ENCODE results near the gene GBA2. TPM values are rescaled to one million over a fixed set of nuclear protein-coding genes. Genes with fewer than 3 reads are reported as not detected.

GBA2 gene
- total and polyA plus RNA-seq, 2 experiments from 2014 or later = 32.1 to 80.1 TPM

DNA sequence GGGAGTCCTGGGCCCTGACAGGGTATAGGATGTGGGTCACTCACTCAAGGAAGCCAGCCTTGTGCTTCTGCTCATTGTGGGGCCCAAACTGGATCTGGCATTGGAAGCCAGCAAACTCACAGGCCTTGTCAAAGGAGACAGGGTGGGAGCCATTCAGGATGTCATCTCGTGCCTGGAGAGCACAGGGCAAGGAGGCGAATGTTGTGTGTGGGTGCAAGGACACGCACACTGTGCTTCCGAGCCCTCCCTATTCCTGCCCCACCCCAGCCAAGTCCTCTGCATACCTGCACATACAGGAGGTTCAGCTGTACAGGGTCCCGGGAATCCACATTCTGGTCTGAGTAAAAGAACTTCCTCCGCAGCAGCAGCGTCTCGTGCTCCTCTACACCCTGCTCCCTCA is 25.1 kb downstream of the GBA2 start:
- H3K4me3 ChIP-seq = no peak overlapping the region
- Mint-ChIP-seq H3K9me3 (no peaks in the 10 kb centered on the region; the same call in 2 of the 3 replicates), H3K27ac (no peak overlapping the region), H3K4me3 (no peak overlapping the region), H3K27me3 (ENCODE audit: insufficient read depth, low read depth, poor library complexity) (no peaks in the 10 kb centered on the region), H3K4me1 (no peaks in the 10 kb centered on the region; the same call in 1 of the 3 replicates), H3K36me3 (ENCODE audit: low read depth) (peaks cover 63% of the 10 kb centered on the region)
- ATAC-seq = no peak
- TF ChIP-seq EZH2 (IDR thresholded peaks at IDR 0.05; ENCODE audit: low read depth, unreplicated experiment) (no peak), ZNF114 (CRISPR knock-in tag; IDR thresholded peaks at IDR 0.05) (no peak), STAT1 (IDR thresholded peaks at IDR 0.05; ENCODE audit: unreplicated experiment) (no peak), NANOG (IDR thresholded peaks at IDR 0.05; ENCODE audit: borderline replicate concordance) (no peak), JUNB (IDR thresholded peaks at IDR 0.05; ENCODE audit: unreplicated experiment) (no peak), POLR2AphosphoS5 (IDR thresholded peaks at IDR 0.05; ENCODE audit: low read depth) (no peak), CREB1 (CRISPR knock-in tag; IDR thresholded peaks at IDR 0.05; ENCODE audit: low read depth) (no peak), ZNF331 (CRISPR knock-in tag; IDR thresholded peaks at IDR 0.05; ENCODE audit: low read depth) (no peak), EZH2phosphoT487 (IDR thresholded peaks at IDR 0.05; ENCODE audit: unreplicated experiment) (no peak)
- TF ChIP-seq, protein P1, sequence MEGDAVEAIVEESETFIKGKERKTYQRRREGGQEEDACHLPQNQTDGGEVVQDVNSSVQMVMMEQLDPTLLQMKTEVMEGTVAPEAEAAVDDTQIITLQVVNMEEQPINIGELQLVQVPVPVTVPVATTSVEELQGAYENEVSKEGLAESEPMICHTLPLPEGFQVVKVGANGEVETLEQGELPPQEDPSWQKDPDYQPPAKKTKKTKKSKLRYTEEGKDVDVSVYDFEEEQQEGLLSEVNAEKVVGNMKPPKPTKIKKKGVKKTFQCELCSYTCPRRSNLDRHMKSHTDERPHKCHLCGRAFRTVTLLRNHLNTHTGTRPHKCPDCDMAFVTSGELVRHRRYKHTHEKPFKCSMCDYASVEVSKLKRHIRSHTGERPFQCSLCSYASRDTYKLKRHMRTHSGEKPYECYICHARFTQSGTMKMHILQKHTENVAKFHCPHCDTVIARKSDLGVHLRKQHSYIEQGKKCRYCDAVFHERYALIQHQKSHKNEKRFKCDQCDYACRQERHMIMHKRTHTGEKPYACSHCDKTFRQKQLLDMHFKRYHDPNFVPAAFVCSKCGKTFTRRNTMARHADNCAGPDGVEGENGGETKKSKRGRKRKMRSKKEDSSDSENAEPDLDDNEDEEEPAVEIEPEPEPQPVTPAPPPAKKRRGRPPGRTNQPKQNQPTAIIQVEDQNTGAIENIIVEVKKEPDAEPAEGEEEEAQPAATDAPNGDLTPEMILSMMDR (conservative IDR thresholded peaks at IDR 0.05; ENCODE audit: low read depth in 2 of 2) = no peak
- TF ChIP-seq, protein P2, sequence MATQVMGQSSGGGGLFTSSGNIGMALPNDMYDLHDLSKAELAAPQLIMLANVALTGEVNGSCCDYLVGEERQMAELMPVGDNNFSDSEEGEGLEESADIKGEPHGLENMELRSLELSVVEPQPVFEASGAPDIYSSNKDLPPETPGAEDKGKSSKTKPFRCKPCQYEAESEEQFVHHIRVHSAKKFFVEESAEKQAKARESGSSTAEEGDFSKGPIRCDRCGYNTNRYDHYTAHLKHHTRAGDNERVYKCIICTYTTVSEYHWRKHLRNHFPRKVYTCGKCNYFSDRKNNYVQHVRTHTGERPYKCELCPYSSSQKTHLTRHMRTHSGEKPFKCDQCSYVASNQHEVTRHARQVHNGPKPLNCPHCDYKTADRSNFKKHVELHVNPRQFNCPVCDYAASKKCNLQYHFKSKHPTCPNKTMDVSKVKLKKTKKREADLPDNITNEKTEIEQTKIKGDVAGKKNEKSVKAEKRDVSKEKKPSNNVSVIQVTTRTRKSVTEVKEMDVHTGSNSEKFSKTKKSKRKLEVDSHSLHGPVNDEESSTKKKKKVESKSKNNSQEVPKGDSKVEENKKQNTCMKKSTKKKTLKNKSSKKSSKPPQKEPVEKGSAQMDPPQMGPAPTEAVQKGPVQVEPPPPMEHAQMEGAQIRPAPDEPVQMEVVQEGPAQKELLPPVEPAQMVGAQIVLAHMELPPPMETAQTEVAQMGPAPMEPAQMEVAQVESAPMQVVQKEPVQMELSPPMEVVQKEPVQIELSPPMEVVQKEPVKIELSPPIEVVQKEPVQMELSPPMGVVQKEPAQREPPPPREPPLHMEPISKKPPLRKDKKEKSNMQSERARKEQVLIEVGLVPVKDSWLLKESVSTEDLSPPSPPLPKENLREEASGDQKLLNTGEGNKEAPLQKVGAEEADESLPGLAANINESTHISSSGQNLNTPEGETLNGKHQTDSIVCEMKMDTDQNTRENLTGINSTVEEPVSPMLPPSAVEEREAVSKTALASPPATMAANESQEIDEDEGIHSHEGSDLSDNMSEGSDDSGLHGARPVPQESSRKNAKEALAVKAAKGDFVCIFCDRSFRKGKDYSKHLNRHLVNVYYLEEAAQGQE (IDR thresholded peaks at IDR 0.05; ENCODE audit: unreplicated experiment) = no peak
- TF ChIP-seq, protein P3, sequence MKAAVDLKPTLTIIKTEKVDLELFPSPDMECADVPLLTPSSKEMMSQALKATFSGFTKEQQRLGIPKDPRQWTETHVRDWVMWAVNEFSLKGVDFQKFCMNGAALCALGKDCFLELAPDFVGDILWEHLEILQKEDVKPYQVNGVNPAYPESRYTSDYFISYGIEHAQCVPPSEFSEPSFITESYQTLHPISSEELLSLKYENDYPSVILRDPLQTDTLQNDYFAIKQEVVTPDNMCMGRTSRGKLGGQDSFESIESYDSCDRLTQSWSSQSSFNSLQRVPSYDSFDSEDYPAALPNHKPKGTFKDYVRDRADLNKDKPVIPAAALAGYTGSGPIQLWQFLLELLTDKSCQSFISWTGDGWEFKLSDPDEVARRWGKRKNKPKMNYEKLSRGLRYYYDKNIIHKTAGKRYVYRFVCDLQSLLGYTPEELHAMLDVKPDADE (IDR thresholded peaks at IDR 0.05) = no peak
- TF ChIP-seq, protein P4, sequence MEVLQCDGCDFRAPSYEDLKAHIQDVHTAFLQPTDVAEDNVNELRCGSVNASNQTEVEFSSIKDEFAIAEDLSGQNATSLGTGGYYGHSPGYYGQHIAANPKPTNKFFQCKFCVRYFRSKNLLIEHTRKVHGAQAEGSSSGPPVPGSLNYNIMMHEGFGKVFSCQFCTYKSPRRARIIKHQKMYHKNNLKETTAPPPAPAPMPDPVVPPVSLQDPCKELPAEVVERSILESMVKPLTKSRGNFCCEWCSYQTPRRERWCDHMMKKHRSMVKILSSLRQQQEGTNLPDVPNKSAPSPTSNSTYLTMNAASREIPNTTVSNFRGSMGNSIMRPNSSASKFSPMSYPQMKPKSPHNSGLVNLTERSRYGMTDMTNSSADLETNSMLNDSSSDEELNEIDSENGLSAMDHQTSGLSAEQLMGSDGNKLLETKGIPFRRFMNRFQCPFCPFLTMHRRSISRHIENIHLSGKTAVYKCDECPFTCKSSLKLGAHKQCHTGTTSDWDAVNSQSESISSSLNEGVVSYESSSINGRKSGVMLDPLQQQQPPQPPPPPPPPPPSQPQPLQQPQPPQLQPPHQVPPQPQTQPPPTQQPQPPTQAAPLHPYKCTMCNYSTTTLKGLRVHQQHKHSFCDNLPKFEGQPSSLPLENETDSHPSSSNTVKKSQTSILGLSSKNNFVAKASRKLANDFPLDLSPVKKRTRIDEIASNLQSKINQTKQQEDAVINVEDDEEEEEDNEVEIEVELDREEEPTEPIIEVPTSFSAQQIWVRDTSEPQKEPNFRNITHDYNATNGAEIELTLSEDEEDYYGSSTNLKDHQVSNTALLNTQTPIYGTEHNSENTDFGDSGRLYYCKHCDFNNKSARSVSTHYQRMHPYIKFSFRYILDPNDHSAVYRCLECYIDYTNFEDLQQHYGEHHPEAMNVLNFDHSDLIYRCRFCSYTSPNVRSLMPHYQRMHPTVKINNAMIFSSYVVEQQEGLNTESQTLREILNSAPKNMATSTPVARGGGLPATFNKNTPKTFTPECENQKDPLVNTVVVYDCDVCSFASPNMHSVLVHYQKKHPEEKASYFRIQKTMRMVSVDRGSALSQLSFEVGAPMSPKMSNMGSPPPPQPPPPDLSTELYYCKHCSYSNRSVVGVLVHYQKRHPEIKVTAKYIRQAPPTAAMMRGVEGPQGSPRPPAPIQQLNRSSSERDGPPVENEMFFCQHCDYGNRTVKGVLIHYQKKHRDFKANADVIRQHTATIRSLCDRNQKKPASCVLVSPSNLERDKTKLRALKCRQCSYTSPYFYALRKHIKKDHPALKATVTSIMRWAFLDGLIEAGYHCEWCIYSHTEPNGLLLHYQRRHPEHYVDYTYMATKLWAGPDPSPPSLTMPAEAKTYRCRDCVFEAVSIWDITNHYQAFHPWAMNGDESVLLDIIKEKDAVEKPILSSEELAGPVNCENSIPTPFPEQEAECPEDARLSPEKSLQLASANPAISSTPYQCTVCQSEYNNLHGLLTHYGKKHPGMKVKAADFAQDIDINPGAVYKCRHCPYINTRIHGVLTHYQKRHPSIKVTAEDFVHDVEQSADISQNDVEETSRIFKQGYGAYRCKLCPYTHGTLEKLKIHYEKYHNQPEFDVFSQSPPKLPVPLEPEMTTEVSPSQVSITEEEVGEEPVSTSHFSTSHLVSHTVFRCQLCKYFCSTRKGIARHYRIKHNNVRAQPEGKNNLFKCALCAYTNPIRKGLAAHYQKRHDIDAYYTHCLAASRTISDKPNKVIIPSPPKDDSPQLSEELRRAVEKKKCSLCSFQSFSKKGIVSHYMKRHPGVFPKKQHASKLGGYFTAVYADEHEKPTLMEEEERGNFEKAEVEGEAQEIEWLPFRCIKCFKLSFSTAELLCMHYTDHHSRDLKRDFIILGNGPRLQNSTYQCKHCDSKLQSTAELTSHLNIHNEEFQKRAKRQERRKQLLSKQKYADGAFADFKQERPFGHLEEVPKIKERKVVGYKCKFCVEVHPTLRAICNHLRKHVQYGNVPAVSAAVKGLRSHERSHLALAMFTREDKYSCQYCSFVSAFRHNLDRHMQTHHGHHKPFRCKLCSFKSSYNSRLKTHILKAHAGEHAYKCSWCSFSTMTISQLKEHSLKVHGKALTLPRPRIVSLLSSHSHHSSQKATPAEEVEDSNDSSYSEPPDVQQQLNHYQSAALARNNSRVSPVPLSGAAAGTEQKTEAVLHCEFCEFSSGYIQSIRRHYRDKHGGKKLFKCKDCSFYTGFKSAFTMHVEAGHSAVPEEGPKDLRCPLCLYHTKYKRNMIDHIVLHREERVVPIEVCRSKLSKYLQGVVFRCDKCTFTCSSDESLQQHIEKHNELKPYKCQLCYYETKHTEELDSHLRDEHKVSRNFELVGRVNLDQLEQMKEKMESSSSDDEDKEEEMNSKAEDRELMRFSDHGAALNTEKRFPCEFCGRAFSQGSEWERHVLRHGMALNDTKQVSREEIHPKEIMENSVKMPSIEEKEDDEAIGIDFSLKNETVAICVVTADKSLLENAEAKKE (CRISPR knock-in tag; IDR thresholded peaks at IDR 0.05) = no peak
- H3K4me2 ChIP-seq = no peak overlapping the region
- H3K27ac ChIP-seq (ENCODE audit: low read depth) = no peak overlapping the region
- no peaks in the 10 kb centered on the region for H3K27me3 ChIP-seq (ENCODE audit: insufficient read depth)
- H3K36me3 ChIP-seq (ENCODE audit: insufficient read depth) = peaks cover 31% of the 10 kb centered on the region
- H2AFZ ChIP-seq = no peak overlapping the region
- peaks cover 21% of the 10 kb centered on the region for H3K4me1 ChIP-seq (ENCODE audit: insufficient read depth)
- peaks cover under 1% of the 10 kb centered on the region; the same call in 1 of the 2 replicates for H4K20me1 ChIP-seq (replicated peaks; ENCODE audit: insufficient read depth)
- no peaks in the 10 kb centered on the region for H3K9me2 ChIP-seq (ENCODE audit: insufficient read depth)
- DNase-seq (ENCODE audit: low spot score) = no peak
- H3F3A ChIP-seq (replicated peaks; ENCODE audit: low read depth) = no peaks in the 10 kb centered on the region
- H3K79me2 ChIP-seq (replicated peaks; ENCODE audit: insufficient read depth) = peaks cover 20% of the 10 kb centered on the region

All from GM23338 (cell line).